Effector memory CD4-positive, alpha-beta T cell (primary cell): Measurements from ENCODE around the gene POLRMT.

Source experiments
- DNase-seq, 3 donors: peaks; one replicate each; pipeline ENCODE4 v3.0.0-alpha.2; 2020
- H3K27ac ChIP-seq: 2 replicates; pipeline ENCODE4 v1.7.0; 2013; ENCODE audit warnings: mild to moderate bottlenecking, low read length, moderate library complexity; ENCODE audit not compliant: insufficient read depth, poor library complexity, severe bottlenecking
- H3K27me3 ChIP-seq: replicated peaks from 2 replicates; pipeline ENCODE4 v1.7.0; 2013; ENCODE audit warnings: mild to moderate bottlenecking, low read length; ENCODE audit not compliant: insufficient read depth, control insufficient read depth, poor library complexity, severe bottlenecking
- H3K36me3 ChIP-seq: 2 replicates; pipeline ENCODE4 v1.7.0; 2013; ENCODE audit warnings: mild to moderate bottlenecking, low read length, moderate library complexity; ENCODE audit not compliant: control insufficient read depth, insufficient read depth
- H3K4me1 ChIP-seq: 2 replicates; pipeline ENCODE4 v1.7.0; 2013; ENCODE audit warnings: low read length, mild to moderate bottlenecking; ENCODE audit not compliant: control insufficient read depth, insufficient read depth, poor library complexity, severe bottlenecking
- H3K4me3 ChIP-seq: 2 replicates; pipeline ENCODE4 v1.7.0; 2013; ENCODE audit warnings: low read length, low read depth, mild to moderate bottlenecking; ENCODE audit not compliant: insufficient read depth, poor library complexity, severe bottlenecking
- H3K9me3 ChIP-seq: 2 replicates; pipeline ENCODE4 v1.7.0; 2013; ENCODE audit warnings: mild to moderate bottlenecking, low read length, moderate library complexity; ENCODE audit not compliant: control insufficient read depth

Gene POLRMT

GRCh38 chr19:570937-571565 lies 62.3 kb downstream of the POLRMT start:
- H3K4me1 ChIP-seq: peaks cover 33% of the 10 kb centered on the region
- H3K9me3 ChIP-seq: no peaks in the 10 kb centered on the region
- peak; percentile 33 to 53 (median 49) for DNase-seq
- peak overlapping the region; percentile 72 for H3K27ac ChIP-seq
- no peaks in the 10 kb centered on the region for H3K36me3 ChIP-seq
- no peaks in the 10 kb centered on the region for H3K27me3 ChIP-seq
- peak overlapping the region; percentile 42 for H3K4me3 ChIP-seq

GRCh38 chr19:570251-570686 lies 63.1 kb downstream of the POLRMT start:
- H3K27ac ChIP-seq: no peak overlapping the region
- DNase-seq: no peak

GRCh38 chr19:567296-567900 lies 65.9 kb downstream of the POLRMT start:
- Histone ChIP-seq H3K27me3 (no peaks in the 10 kb centered on the region), H3K4me3 (no peak overlapping the region), H3K36me3 (no peaks in the 10 kb centered on the region), H3K4me1 (peaks cover 10% of the 10 kb centered on the region), H3K27ac (no peak overlapping the region), H3K9me3 (no peaks in the 10 kb centered on the region)
- DNase-seq: no peak

More at GRCh38 chr19:570251-570686, 63.1 kb downstream of the POLRMT start:
- no peak overlapping the region for H3K4me3 ChIP-seq
- no peaks in the 10 kb centered on the region for H3K27me3 ChIP-seq
- H3K36me3 ChIP-seq: no peaks in the 10 kb centered on the region
- no peaks in the 10 kb centered on the region for H3K9me3 ChIP-seq
- H3K4me1 ChIP-seq: peaks cover 29% of the 10 kb centered on the region
